ENCODE results near the gene COL4A3. TPM values are rescaled to one million over a fixed set of nuclear protein-coding genes. Genes with fewer than 3 reads are reported as not detected.
A peak's percentile ranks its signal among the peaks of the same experiment; 100 is the strongest.

COL4A3 gene
- total RNA-seq, 4 donors from 2014 or later, result 59.7 to 86.5 (median 66.9) TPM

DNA sequence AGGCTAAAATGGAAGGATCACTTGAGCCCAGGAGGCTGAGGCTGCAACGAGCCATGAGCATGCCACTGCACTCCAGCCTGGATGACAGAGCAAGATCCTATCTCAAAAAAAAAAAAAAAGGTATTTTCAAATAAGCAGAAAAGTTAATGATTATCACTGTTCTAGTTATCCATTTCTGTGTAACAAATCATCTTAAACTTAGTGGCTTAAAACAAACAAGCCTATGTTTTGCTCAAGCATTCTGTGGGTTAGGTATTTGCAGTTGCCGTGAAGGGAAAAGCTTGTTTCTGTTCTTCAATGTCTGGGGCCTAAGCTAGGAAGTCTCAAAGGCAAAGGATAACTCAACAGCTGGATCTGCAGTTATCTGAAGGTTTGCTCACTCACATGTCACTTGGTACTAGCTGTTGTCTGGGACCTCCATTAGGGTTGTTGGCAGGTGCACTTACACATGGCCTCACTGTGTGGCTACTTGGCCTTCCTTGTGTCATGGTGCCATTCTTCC, 174.7 kb downstream of the COL4A3 start:
- no peaks in the 10 kb centered on the region for H3K9me3 ChIP-seq
- 96 to 98% methylated on average over 2 of the region's 2 CpGs for WGBS, 2 donors
- H3K36me3 ChIP-seq, result peaks cover 0 to 12% of the 10 kb centered on the region in 2 donors
- intact Hi-C loops (cut with DNase I), result no loop called here
- H3K4me3 ChIP-seq (replicated peaks in 1 of 3), result no peak overlapping the region
- TF ChIP-seq POLR2A (IDR thresholded peaks at IDR 0.05) (no peak), CTCF (IDR thresholded peaks at IDR 0.05) (no peak)
- no peaks in the 10 kb centered on the region for H3K27me3 ChIP-seq
- no peak for DNase-seq
- no peaks in the 10 kb centered on the region for H3K4me1 ChIP-seq
- H3K27ac ChIP-seq, result no peak overlapping the region

GRCh38 chr2:227340106-227340505, 175.7 kb downstream of the COL4A3 start:
- intact Hi-C loops (cut with DNase I), result no loop called here
- H3K36me3 ChIP-seq, result peaks cover 0 to 12% of the 10 kb centered on the region in 2 donors

GRCh38 chr2:227341553-227341952, 177.1 kb downstream of the COL4A3 start:
- no peaks in the 10 kb centered on the region for H3K9me3 ChIP-seq
- no peak for DNase-seq
- TF ChIP-seq CTCF (IDR thresholded peaks at IDR 0.05) (no peak), POLR2A (IDR thresholded peaks at IDR 0.05) (no peak)
- no peak overlapping the region for H3K27ac ChIP-seq
- no peak overlapping the region for H3K4me3 ChIP-seq (replicated peaks in 1 of 3)
- no peaks in the 10 kb centered on the region for H3K27me3 ChIP-seq
- no peaks in the 10 kb centered on the region for H3K4me1 ChIP-seq
- H3K36me3 ChIP-seq, result peaks cover 0 to 6% of the 10 kb centered on the region in 2 donors
- 89 to 91% methylated on average over 2 of the region's 2 CpGs for WGBS, 2 donors
- intact Hi-C loops (cut with DNase I), result no loop called here

More at GRCh38 chr2:227340106-227340505, 175.7 kb downstream of the COL4A3 start:
- Histone ChIP-seq H3K9me3 (no peaks in the 10 kb centered on the region), H3K27me3 (no peaks in the 10 kb centered on the region), H3K4me1 (no peaks in the 10 kb centered on the region), H3K27ac (no peak overlapping the region), H3K4me3 (replicated peaks in 1 of 3) (no peak overlapping the region)
- no peak for DNase-seq
- TF ChIP-seq POLR2A (IDR thresholded peaks at IDR 0.05), result no peak
- no peak for TF ChIP-seq CTCF (IDR thresholded peaks at IDR 0.05)
- 78 to 80% methylated on average over 6 of the region's 6 CpGs for WGBS, 2 donors

DNA sequence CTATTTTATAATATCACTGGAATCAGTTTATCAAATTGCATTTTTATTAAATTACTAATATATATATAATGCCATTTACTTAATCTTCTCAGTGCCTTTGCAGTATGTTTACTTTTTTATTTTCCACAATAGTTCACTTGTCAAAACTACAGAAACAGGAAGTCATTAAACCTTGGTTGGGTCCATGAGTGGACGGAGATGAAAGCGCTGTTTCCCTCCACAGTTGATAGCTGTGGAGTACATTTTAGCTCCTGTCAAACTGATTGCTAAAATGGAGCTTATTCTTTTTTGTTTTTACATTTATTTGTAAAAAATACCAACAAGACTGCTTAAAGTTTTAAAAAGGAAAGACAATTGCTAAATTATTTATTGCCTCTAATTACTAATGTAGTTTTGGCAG, 179.8 kb downstream of the COL4A3 start:
- Histone ChIP-seq H3K27me3 (no peaks in the 10 kb centered on the region), H3K27ac (no peak overlapping the region), H3K36me3 (peaks cover 0 to 6% of the 10 kb centered on the region in 2 donors), H3K4me3 (replicated peaks in 1 of 3) (no peak overlapping the region), H3K4me1 (peaks cover 4 to 5% of the 10 kb centered on the region in 2 donors), H3K9me3 (no peaks in the 10 kb centered on the region)
- WGBS, 2 donors, result 89 to 93% methylated on average over 2 of the region's 2 CpGs
- intact Hi-C loops (cut with DNase I), result no loop called here
- TF ChIP-seq POLR2A (IDR thresholded peaks at IDR 0.05) (no peak), CTCF (IDR thresholded peaks at IDR 0.05) (no peak)
- no peak for DNase-seq

GRCh38 chr2:227347117-227347516, 182.7 kb downstream of the COL4A3 start:
- peak; percentile 59 to 72 for DNase-seq
- Histone ChIP-seq H3K4me1 (peaks cover 4 to 5% of the 10 kb centered on the region in 2 donors), H3K27me3 (no peaks in the 10 kb centered on the region), H3K27ac (peak overlapping the region in 1 of 3 donors; percentile 28), H3K36me3 (peaks cover 0 to 3% of the 10 kb centered on the region in 2 donors), H3K9me3 (no peaks in the 10 kb centered on the region), H3K4me3 (replicated peaks in 1 of 3) (no peak overlapping the region)
- intact Hi-C loops (cut with DNase I), result no loop called here
- TF ChIP-seq POLR2A (IDR thresholded peaks at IDR 0.05) (no peak), CTCF (IDR thresholded peaks at IDR 0.05) (no peak)
- 38 to 39% methylated on average over 7 of the region's 7 CpGs for WGBS, 2 donors

Data from thyroid gland (tissue), 4 donors.